ENCODE data around the gene AOC1.

The AOC1 gene

DNA sequence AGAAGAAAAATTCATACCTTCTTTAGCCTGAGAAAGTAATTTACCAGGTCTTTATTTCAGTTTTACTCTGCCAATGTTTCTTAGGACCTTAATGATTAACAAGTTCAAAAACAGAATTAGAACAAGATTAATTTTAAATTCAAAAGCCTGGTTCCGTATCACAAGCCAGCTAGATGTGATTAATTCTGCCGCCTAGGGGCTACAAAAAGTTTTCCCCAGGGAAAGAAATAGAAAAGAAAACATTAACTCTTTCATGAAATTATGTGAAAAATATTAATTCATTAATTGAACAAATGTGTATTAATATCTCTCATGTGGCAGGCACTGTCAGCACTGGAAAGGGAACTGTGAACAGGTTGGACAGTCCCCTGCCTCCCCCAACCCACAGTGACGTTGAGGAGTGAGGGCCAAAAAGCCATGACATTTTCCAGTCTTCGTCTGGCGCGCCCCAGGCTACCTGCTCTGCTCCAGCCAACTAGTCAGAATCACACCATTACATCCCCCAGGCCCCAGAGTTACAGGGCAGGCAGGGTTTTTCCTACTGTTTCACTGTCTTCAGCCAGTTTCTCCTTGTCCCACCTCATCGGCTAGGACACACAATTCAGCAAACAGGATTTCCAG is 31.6 kb upstream of the AOC1 start:
- ATAC-seq = no peak; the same call in 2 of the 3 replicates
- 0 out of 2 replicates have a peak, but pooled peaks have one; percentile 44 for TF ChIP-seq ISL1 (CRISPR knock-in tag; IDR thresholded peaks at IDR 0.05)
- TF ChIP-seq ZFP30 (CRISPR knock-in tag; IDR thresholded peaks at IDR 0.05) = no peak

DNA sequence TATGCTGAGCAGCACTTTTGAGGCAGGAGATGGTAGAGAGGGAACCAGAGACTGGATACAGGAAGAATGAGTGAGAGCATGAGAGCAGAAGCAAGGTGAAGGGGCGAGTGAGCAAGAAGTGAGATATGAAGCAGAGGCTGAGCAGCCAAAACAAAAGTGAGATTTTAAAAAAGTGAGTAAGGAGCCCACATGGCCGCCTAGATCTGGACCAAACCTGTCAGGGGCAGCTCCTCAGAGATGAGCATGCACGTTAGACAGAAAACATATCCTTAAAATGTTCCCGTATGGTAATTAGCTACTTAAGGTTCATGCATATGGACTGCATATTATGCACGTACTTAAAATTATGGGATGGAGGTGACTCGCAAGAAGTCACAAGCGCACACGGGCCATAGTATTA is 29.3 kb upstream of the AOC1 start:
- ATAC-seq = no peak
- TF ChIP-seq, protein P1, sequence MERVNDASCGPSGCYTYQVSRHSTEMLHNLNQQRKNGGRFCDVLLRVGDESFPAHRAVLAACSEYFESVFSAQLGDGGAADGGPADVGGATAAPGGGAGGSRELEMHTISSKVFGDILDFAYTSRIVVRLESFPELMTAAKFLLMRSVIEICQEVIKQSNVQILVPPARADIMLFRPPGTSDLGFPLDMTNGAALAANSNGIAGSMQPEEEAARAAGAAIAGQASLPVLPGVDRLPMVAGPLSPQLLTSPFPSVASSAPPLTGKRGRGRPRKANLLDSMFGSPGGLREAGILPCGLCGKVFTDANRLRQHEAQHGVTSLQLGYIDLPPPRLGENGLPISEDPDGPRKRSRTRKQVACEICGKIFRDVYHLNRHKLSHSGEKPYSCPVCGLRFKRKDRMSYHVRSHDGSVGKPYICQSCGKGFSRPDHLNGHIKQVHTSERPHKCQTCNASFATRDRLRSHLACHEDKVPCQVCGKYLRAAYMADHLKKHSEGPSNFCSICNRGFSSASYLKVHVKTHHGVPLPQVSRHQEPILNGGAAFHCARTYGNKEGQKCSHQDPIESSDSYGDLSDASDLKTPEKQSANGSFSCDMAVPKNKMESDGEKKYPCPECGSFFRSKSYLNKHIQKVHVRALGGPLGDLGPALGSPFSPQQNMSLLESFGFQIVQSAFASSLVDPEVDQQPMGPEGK (CRISPR knock-in tag; IDR thresholded peaks at IDR 0.05; ENCODE audit: borderline replicate concordance) = no peak
- TF ChIP-seq ZNF70 (CRISPR knock-in tag; IDR thresholded peaks at IDR 0.05) (no peak), ZFP30 (CRISPR knock-in tag; IDR thresholded peaks at IDR 0.05) (no peak), ISL1 (CRISPR knock-in tag; IDR thresholded peaks at IDR 0.05) (no peak), CSDC2 (CRISPR knock-in tag; IDR thresholded peaks at IDR 0.05) (no peak), ESRRG (CRISPR knock-in tag; IDR thresholded peaks at IDR 0.05) (no peak), SNAI2 (CRISPR knock-in tag; IDR thresholded peaks at IDR 0.05) (no peak), ZFP3 (CRISPR knock-in tag; IDR thresholded peaks at IDR 0.05) (no peak), ZNF565 (CRISPR knock-in tag; conservative IDR thresholded peaks at IDR 0.05; ENCODE audit: low read depth) (no peak), TOX (CRISPR knock-in tag; IDR thresholded peaks at IDR 0.05; ENCODE audit: borderline replicate concordance) (no peak), RARB (CRISPR knock-in tag; IDR thresholded peaks at IDR 0.05) (no peak)
- TF ChIP-seq, protein P2, sequence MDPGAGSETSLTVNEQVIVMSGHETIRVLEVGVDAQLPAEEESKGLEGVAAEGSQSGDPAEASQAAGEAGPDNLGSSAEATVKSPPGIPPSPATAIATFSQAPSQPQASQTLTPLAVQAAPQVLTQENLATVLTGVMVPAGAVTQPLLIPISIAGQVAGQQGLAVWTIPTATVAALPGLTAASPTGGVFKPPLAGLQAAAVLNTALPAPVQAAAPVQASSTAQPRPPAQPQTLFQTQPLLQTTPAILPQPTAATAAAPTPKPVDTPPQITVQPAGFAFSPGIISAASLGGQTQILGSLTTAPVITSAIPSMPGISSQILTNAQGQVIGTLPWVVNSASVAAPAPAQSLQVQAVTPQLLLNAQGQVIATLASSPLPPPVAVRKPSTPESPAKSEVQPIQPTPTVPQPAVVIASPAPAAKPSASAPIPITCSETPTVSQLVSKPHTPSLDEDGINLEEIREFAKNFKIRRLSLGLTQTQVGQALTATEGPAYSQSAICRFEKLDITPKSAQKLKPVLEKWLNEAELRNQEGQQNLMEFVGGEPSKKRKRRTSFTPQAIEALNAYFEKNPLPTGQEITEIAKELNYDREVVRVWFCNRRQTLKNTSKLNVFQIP (CRISPR knock-in tag; IDR thresholded peaks at IDR 0.05; ENCODE audit: borderline replicate concordance, low read depth) = no peak
- TF ChIP-seq, protein P3, sequence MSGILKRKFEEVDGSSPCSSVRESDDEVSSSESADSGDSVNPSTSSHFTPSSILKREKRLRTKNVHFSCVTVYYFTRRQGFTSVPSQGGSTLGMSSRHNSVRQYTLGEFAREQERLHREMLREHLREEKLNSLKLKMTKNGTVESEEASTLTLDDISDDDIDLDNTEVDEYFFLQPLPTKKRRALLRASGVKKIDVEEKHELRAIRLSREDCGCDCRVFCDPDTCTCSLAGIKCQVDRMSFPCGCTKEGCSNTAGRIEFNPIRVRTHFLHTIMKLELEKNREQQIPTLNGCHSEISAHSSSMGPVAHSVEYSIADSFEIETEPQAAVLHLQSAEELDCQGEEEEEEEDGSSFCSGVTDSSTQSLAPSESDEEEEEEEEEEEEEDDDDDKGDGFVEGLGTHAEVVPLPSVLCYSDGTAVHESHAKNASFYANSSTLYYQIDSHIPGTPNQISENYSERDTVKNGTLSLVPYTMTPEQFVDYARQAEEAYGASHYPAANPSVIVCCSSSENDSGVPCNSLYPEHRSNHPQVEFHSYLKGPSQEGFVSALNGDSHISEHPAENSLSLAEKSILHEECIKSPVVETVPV (CRISPR knock-in tag; IDR thresholded peaks at IDR 0.05) = no peak
- TF ChIP-seq, protein P4, sequence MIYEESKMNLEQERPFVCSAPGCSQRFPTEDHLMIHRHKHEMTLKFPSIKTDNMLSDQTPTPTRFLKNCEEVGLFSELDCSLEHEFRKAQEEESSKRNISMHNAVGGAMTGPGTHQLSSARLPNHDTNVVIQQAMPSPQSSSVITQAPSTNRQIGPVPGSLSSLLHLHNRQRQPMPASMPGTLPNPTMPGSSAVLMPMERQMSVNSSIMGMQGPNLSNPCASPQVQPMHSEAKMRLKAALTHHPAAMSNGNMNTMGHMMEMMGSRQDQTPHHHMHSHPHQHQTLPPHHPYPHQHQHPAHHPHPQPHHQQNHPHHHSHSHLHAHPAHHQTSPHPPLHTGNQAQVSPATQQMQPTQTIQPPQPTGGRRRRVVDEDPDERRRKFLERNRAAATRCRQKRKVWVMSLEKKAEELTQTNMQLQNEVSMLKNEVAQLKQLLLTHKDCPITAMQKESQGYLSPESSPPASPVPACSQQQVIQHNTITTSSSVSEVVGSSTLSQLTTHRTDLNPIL (CRISPR knock-in tag; IDR thresholded peaks at IDR 0.05; ENCODE audit: low read depth) = no peak

DNA sequence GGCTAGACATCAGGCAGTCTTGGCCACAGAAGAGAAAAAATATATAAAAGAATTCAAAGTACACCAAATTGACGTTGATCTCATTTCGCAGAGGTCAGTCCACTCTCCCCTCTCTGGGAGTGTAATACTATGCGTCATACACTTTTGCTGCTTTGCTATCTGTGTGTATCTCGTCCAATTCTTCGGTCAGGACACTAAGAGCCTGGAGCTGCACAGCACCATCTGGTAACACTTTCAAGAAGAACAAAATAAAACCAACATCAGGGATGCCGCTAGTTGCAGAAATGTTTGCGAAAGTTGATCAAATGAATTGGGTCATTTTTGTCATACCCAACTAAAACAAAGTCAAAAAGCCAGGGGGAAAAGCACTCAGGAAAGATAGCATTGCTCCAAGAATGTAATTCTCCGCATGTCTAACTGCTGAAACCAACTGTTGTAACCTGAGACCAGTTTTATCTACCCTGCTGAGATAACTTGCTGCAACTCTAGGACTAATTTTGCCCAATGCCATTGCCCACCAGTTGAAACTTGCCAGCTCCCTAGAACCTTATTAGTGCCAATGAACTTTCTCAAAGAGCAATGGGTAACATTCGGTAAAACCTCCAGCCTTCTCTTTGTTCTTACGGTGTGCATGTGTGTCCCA is 28.7 kb upstream of the AOC1 start:
- TF ChIP-seq CSDC2 (CRISPR knock-in tag; IDR thresholded peaks at IDR 0.05) = no peak
- no peak for TF ChIP-seq GLIS3 (CRISPR knock-in tag; IDR thresholded peaks at IDR 0.05)
- ATAC-seq = no peak

DNA sequence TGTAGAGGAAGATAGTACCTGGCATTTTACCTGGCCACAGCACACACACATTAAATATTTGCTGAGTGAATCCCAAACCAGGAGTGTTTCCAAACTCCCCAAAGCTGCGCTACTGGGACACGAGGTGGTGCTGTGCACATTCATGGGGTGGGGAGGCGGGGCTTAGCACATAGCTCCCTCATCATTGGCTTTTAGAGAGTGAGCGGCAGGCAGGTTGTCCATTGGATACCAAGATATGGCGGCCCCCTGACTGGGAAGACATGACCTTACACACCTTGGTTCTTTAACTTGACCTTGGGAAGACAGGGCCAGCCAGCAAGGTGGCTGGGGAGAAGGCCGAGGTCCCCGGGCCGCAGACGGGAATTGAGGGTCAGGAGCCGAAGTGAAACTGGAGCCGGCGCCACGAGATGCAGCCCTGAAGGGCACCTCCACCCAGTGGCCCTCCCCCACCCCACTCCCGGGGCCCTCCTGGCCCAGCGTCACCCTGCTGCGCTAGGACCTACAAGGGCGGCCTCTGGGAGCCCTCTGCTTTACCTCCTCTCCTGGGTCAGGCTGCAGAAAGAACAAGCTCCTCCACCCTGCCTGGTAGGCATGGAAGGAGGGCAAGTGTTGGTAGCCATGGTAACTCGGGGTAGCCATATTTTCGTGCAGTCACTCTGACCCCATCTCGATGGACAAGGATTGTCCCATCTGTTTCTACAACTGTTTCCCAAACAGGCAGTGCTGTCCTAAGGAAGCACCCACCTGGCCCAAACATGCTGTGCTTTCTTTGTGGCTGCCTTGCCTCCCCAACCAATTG is 27.7 kb upstream of the AOC1 start:
- no peak for TF ChIP-seq OSR1 (CRISPR knock-in tag; IDR thresholded peaks at IDR 0.05)
- no peak for TF ChIP-seq ZC3H10 (CRISPR knock-in tag; IDR thresholded peaks at IDR 0.05)
- TF ChIP-seq CSDC2 (CRISPR knock-in tag; IDR thresholded peaks at IDR 0.05) = no peak
- TF ChIP-seq BACH2 (CRISPR knock-in tag; IDR thresholded peaks at IDR 0.05; ENCODE audit: borderline replicate concordance) = no peak
- TF ChIP-seq, protein P4 (CRISPR knock-in tag; IDR thresholded peaks at IDR 0.05; ENCODE audit: low read depth) = no peak
- no peak for TF ChIP-seq SNAI2 (CRISPR knock-in tag; IDR thresholded peaks at IDR 0.05)
- TF ChIP-seq ZNF70 (CRISPR knock-in tag; IDR thresholded peaks at IDR 0.05) = no peak
- peak; percentile 21; the same call in 1 of the 3 replicates for ATAC-seq
